Embryonic facial prominence (tissue), 1 donor: Measurements from ENCODE around the gene ANKRD13D.

Source experiments
- DNase-seq: peaks from one replicate; pipeline ENCODE4 v3.0.0-alpha.2; 2016; ENCODE audit errors: extremely low spot score

Gene ANKRD13D

GRCh38 chr11:67302571-67303131 is 13.5 kb downstream of the ANKRD13D start:
- DNase-seq: no peak

- DNase-seq: no peak
Measured at GRCh38 chr11:67303132-67303834, 14.2 kb downstream of the ANKRD13D start, which contains the start of gene SSH3. TSS of gene SSH3 (plus strand) at chr11:67303530. CDS start at chr11:67303626, 96 bp downstream.

GRCh38 chr11:67303835-67304411 is 14.8 kb downstream of the ANKRD13D start:
- no peak for DNase-seq

GRCh38 chr11:67304511-67305113 is 15.5 kb downstream of the ANKRD13D start:
- no peak for DNase-seq

GRCh38 chr11:67306769-67307544 is 17.9 kb downstream of the ANKRD13D start:
- DNase-seq: no peak

GRCh38 chr11:67307545-67308001 is 18.5 kb downstream of the ANKRD13D start:
- DNase-seq: no peak

GRCh38 chr11:67308031-67308866 is 19.1 kb downstream of the ANKRD13D start:
- no peak for DNase-seq

- DNase-seq: no peak
Measured at GRCh38 chr11:67309166-67309565, 20.1 kb downstream of the ANKRD13D start.

- no peak for DNase-seq
Measured at GRCh38 chr11:67309661-67310061, 20.6 kb downstream of the ANKRD13D start.

GRCh38 chr11:67310246-67311050 is 21.3 kb downstream of the ANKRD13D start:
- DNase-seq: no peak

- DNase-seq: no peak
Measured at GRCh38 chr11:67311051-67311555, 22.0 kb downstream of the ANKRD13D start.

GRCh38 chr11:67311556-67312082 is 22.5 kb downstream of the ANKRD13D start:
- no peak for DNase-seq

- DNase-seq: no peak
Measured at GRCh38 chr11:67312187-67313021, 23.3 kb downstream of the ANKRD13D start.

- no peak for DNase-seq
Measured at GRCh38 chr11:67313125-67313890, 24.2 kb downstream of the ANKRD13D start.

GRCh38 chr11:67314218-67314617 is 25.1 kb downstream of the ANKRD13D start:
- no peak for DNase-seq

- DNase-seq: no peak
Measured at GRCh38 chr11:67315325-67315909, 26.3 kb downstream of the ANKRD13D start.

- DNase-seq: no peak
Measured at GRCh38 chr11:67316882-67317204, 27.7 kb downstream of the ANKRD13D start.
